Measurements from ENCODE around the gene GREM1.

DNA sequence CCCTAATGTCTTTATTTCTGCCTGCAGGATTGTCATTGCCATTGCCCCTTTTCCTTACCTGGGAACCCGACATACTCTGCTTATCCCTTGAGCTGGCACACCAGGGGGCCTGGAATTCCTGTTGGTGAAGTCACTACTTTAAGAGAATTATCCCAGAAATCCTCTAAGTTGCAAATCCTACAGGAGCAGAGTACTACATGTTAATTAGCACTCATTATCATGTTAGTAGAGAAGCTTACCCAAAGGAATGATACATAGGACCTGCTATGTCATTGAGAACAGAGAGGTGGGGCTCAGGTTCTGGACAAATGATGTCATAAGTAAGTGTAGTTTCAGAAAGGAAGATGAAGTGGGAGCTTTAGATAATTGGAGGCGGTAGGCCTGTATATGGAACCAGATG lies 48.9 kb upstream of the GREM1 start:
- TF ChIP-seq POLR2A (IDR thresholded peaks at IDR 0.05) = no peak
- TF ChIP-seq, protein P1, sequence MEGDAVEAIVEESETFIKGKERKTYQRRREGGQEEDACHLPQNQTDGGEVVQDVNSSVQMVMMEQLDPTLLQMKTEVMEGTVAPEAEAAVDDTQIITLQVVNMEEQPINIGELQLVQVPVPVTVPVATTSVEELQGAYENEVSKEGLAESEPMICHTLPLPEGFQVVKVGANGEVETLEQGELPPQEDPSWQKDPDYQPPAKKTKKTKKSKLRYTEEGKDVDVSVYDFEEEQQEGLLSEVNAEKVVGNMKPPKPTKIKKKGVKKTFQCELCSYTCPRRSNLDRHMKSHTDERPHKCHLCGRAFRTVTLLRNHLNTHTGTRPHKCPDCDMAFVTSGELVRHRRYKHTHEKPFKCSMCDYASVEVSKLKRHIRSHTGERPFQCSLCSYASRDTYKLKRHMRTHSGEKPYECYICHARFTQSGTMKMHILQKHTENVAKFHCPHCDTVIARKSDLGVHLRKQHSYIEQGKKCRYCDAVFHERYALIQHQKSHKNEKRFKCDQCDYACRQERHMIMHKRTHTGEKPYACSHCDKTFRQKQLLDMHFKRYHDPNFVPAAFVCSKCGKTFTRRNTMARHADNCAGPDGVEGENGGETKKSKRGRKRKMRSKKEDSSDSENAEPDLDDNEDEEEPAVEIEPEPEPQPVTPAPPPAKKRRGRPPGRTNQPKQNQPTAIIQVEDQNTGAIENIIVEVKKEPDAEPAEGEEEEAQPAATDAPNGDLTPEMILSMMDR (IDR thresholded peaks at IDR 0.05) = no peak
